GM23338 (cell line): Measurements from ENCODE around the gene LINC00305. TPM values are rescaled to one million over a fixed set of nuclear protein-coding genes. Genes with fewer than 3 reads are reported as not detected.

Experiments used
- ATAC-seq: fragments of 200-7000 bp; cut with Tn5 transposase; 3 replicates; pipeline ENCODE4 v1.9.1; 2020
- DNase-seq: peaks from one replicate; pipeline ENCODE4 v3.0.0-alpha.2; 2015; ENCODE audit warnings: low spot score
- H2AFZ ChIP-seq: fragments of 200-600 bp; sonication (generic); 2 replicates; pipeline ENCODE4 v1.8.0; 2016; ENCODE audit warnings: antibody characterized with exemption, mild to moderate bottlenecking, moderate library complexity
- H3F3A ChIP-seq: fragments of 200-600 bp; sonication (generic); replicated peaks from 2 replicates; pipeline ENCODE4 v1.8.0; 2017; ENCODE audit warnings: antibody characterized with exemption, mixed run types, low read depth
- H3K27ac ChIP-seq: fragments of 200-600 bp; sonication (generic); 2 replicates; pipeline ENCODE4 v1.6.1; 2016; ENCODE audit warnings: low read depth
- H3K27me3 ChIP-seq: fragments of 200-600 bp; sonication (generic); 2 replicates; pipeline ENCODE4 v1.8.0; 2016; ENCODE audit warnings: mild to moderate bottlenecking, mixed run types, moderate library complexity; ENCODE audit not compliant: insufficient read depth
- H3K36me3 ChIP-seq: fragments of 200-600 bp; sonication (generic); 2 replicates; pipeline ENCODE4 v1.8.0; 2016; ENCODE audit warnings: mild to moderate bottlenecking; ENCODE audit not compliant: insufficient read depth
- H3K4me1 ChIP-seq: fragments of 200-600 bp; sonication (generic); 2 replicates; pipeline ENCODE4 v1.8.0; 2016; ENCODE audit warnings: mild to moderate bottlenecking, moderate library complexity; ENCODE audit not compliant: insufficient read depth
- H3K4me2 ChIP-seq: fragments of 200-600 bp; sonication (generic); 2 replicates; pipeline ENCODE4 v1.7.1; 2017; ENCODE audit warnings: mixed run types
- H3K4me3 ChIP-seq: fragments of 200-600 bp; sonication (generic); 2 replicates; pipeline ENCODE4 v1.6.1; 2016; ENCODE audit warnings: mixed run types
- H3K79me2 ChIP-seq: fragments of 200-600 bp; sonication (generic); replicated peaks from 2 replicates; pipeline ENCODE4 v1.8.0; 2017; ENCODE audit warnings: mild to moderate bottlenecking; ENCODE audit not compliant: insufficient read depth
- H3K9me2 ChIP-seq: fragments of 200-600 bp; sonication (generic); 2 replicates; pipeline ENCODE4 v1.8.0; 2017; ENCODE audit not compliant: insufficient read depth
- H4K20me1 ChIP-seq: fragments of 200-600 bp; sonication (generic); replicated peaks from 2 replicates; pipeline ENCODE4 v1.8.0; 2017; ENCODE audit warnings: mild to moderate bottlenecking; ENCODE audit not compliant: insufficient read depth
- H3K27ac Mint-ChIP-seq: 2 replicates; pipeline ENCODE4 v1.8.0; 2020; ENCODE audit warnings: inconsistent platforms, mild to moderate bottlenecking, moderate library complexity, mixed read lengths
- H3K27me3 Mint-ChIP-seq: 3 replicates; pipeline ENCODE4 v1.8.0; 2022; ENCODE audit warnings: low read depth, mild to moderate bottlenecking, moderate library complexity, mixed read lengths, inconsistent platforms; ENCODE audit not compliant: insufficient read depth, poor library complexity
- H3K36me3 Mint-ChIP-seq: 3 replicates; pipeline ENCODE4 v1.8.0; 2021; ENCODE audit warnings: low read depth, mild to moderate bottlenecking, inconsistent platforms, moderate library complexity, mixed read lengths
- H3K4me1 Mint-ChIP-seq: 3 replicates; pipeline ENCODE4 v1.8.0; 2020; ENCODE audit warnings: mild to moderate bottlenecking, inconsistent platforms, mixed read lengths
- H3K4me3 Mint-ChIP-seq: 3 replicates; pipeline ENCODE4 v1.8.0; 2021; ENCODE audit warnings: moderate library complexity, mild to moderate bottlenecking, inconsistent platforms, mixed read lengths
- H3K9me3 Mint-ChIP-seq: 3 replicates; pipeline ENCODE4 v1.8.0; 2020; ENCODE audit warnings: moderate library complexity, mild to moderate bottlenecking, inconsistent platforms, mixed read lengths
- CREB1 ChIP-seq: fragments of 250-450 bp; sonication (Bioruptor Pico); IDR thresholded peaks from 2 replicates; pipeline ENCODE4 v1.5.0; 2020; ENCODE audit warnings: low read depth, mild to moderate bottlenecking, moderate library complexity
- ETS1 ChIP-seq: IDR thresholded peaks from 2 replicates; pipeline ENCODE4 v1.6.1; 2016; ENCODE audit warnings: antibody characterized with exemption
- EZH2 ChIP-seq: fragments of 200-600 bp; sonication (generic); IDR thresholded peaks from one replicate; pipeline ENCODE4 v1.8.0; 2017; ENCODE audit warnings: antibody characterized with exemption, mild to moderate bottlenecking, low read depth; ENCODE audit not compliant: unreplicated experiment
- EZH2phosphoT487 ChIP-seq: fragments of 200-600 bp; sonication (generic); IDR thresholded peaks from one replicate; pipeline ENCODE4 v1.8.1; 2018; ENCODE audit warnings: antibody characterized with exemption; ENCODE audit not compliant: unreplicated experiment
- JUNB ChIP-seq: IDR thresholded peaks from one replicate; pipeline ENCODE4 v1.6.1; 2016; ENCODE audit warnings: antibody characterized with exemption; ENCODE audit not compliant: unreplicated experiment
- NANOG ChIP-seq: IDR thresholded peaks from 2 replicates; pipeline ENCODE4 v1.6.1; 2016; ENCODE audit warnings: antibody characterized with exemption, borderline replicate concordance
- POLR2AphosphoS5 ChIP-seq: IDR thresholded peaks from 2 replicates; pipeline ENCODE4 v1.6.1; 2016; ENCODE audit warnings: antibody characterized with exemption, low read depth
- STAT1 ChIP-seq: IDR thresholded peaks from one replicate; pipeline ENCODE4 v1.6.1; 2016; ENCODE audit warnings: antibody characterized with exemption; ENCODE audit not compliant: unreplicated experiment
- ZNF114 ChIP-seq: fragments of 250-450 bp; sonication (Bioruptor Pico); IDR thresholded peaks from 2 replicates; pipeline ENCODE4 v1.5.0; 2020; ENCODE audit warnings: mild to moderate bottlenecking, moderate library complexity
- ZNF331 ChIP-seq: fragments of 250-450 bp; sonication (Bioruptor Pico); IDR thresholded peaks from 2 replicates; pipeline ENCODE4 v1.5.0; 2020; ENCODE audit warnings: low read depth, mild to moderate bottlenecking, moderate library complexity
- polyA plus RNA-seq: library from polyadenylated mRNA; unstranded; fragments of >200 nt; fragmentation: Nextera tagmentation; extraction: Ambion mirVana; gene quantifications from 2 replicates; pipeline ENCODE4 v1.2.1, GENCODE V29; 2016
- total RNA-seq: library from RNA; depleted of rRNA; stranded (reverse); fragments of >200 nt; shearing (Covaris generic); gene quantifications from 2 replicates; pipeline ENCODE4 v1.2.3, GENCODE V29; 2014
- TF ChIP-seq, protein P1 (sequence below): fragments of 250-450 bp; sonication (Bioruptor Pico); IDR thresholded peaks from 2 replicates; pipeline ENCODE4 v1.5.0; 2020; ENCODE audit warnings: mild to moderate bottlenecking, moderate library complexity
- TF ChIP-seq, protein P2 (sequence below): IDR thresholded peaks from one replicate; pipeline ENCODE4 v1.6.1; 2018; ENCODE audit warnings: antibody characterized with exemption; ENCODE audit not compliant: unreplicated experiment
- TF ChIP-seq, protein P3 (sequence below), 2 experiments: fragments of 200-600 bp in 1 of 2; sonication (generic) in 1 of 2; conservative IDR thresholded peaks; 2 replicates each; pipeline versions ENCODE4 v1.5.1 to v1.6.1; 2016 to 2017; ENCODE audit warnings: antibody characterized with exemption in 2 of 2, low read depth in 2 of 2, mild to moderate bottlenecking in 2 of 2, moderate library complexity in 1 of 2

The LINC00305 gene
- total and polyA plus RNA-seq, 2 experiments from 2014 or later: not detected

DNA sequence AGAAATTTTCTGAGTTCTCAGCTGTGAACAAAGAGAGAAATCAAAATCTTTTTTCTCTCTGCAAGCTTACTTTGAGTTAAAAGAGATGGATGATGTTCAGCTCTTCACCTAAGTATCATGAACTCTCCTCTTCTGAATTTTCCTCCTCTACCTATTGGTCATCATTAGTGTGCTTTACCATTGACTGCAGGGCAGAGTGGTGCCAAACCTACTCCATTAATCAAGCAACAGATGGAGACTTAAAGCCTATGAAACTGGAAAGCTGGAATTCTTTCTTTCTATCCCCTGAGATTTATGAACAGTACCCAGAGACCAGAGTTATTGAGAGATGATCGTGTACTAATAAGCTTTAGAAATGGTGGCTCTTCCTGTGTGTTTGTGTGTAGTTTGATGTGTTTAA is 31.3 kb upstream of the LINC00305 start:
- peaks cover 20% of the 10 kb centered on the region for H3K4me1 Mint-ChIP-seq
- TF ChIP-seq ETS1 (no peak), POLR2AphosphoS5 (no peak), ZNF114 (CRISPR knock-in tag) (no peak), STAT1 (no peak), ZNF331 (CRISPR knock-in tag) (no peak), JUNB (no peak), EZH2phosphoT487 (no peak), CREB1 (no peak), EZH2 (no peak), NANOG (no peak)
- TF ChIP-seq, protein P1, sequence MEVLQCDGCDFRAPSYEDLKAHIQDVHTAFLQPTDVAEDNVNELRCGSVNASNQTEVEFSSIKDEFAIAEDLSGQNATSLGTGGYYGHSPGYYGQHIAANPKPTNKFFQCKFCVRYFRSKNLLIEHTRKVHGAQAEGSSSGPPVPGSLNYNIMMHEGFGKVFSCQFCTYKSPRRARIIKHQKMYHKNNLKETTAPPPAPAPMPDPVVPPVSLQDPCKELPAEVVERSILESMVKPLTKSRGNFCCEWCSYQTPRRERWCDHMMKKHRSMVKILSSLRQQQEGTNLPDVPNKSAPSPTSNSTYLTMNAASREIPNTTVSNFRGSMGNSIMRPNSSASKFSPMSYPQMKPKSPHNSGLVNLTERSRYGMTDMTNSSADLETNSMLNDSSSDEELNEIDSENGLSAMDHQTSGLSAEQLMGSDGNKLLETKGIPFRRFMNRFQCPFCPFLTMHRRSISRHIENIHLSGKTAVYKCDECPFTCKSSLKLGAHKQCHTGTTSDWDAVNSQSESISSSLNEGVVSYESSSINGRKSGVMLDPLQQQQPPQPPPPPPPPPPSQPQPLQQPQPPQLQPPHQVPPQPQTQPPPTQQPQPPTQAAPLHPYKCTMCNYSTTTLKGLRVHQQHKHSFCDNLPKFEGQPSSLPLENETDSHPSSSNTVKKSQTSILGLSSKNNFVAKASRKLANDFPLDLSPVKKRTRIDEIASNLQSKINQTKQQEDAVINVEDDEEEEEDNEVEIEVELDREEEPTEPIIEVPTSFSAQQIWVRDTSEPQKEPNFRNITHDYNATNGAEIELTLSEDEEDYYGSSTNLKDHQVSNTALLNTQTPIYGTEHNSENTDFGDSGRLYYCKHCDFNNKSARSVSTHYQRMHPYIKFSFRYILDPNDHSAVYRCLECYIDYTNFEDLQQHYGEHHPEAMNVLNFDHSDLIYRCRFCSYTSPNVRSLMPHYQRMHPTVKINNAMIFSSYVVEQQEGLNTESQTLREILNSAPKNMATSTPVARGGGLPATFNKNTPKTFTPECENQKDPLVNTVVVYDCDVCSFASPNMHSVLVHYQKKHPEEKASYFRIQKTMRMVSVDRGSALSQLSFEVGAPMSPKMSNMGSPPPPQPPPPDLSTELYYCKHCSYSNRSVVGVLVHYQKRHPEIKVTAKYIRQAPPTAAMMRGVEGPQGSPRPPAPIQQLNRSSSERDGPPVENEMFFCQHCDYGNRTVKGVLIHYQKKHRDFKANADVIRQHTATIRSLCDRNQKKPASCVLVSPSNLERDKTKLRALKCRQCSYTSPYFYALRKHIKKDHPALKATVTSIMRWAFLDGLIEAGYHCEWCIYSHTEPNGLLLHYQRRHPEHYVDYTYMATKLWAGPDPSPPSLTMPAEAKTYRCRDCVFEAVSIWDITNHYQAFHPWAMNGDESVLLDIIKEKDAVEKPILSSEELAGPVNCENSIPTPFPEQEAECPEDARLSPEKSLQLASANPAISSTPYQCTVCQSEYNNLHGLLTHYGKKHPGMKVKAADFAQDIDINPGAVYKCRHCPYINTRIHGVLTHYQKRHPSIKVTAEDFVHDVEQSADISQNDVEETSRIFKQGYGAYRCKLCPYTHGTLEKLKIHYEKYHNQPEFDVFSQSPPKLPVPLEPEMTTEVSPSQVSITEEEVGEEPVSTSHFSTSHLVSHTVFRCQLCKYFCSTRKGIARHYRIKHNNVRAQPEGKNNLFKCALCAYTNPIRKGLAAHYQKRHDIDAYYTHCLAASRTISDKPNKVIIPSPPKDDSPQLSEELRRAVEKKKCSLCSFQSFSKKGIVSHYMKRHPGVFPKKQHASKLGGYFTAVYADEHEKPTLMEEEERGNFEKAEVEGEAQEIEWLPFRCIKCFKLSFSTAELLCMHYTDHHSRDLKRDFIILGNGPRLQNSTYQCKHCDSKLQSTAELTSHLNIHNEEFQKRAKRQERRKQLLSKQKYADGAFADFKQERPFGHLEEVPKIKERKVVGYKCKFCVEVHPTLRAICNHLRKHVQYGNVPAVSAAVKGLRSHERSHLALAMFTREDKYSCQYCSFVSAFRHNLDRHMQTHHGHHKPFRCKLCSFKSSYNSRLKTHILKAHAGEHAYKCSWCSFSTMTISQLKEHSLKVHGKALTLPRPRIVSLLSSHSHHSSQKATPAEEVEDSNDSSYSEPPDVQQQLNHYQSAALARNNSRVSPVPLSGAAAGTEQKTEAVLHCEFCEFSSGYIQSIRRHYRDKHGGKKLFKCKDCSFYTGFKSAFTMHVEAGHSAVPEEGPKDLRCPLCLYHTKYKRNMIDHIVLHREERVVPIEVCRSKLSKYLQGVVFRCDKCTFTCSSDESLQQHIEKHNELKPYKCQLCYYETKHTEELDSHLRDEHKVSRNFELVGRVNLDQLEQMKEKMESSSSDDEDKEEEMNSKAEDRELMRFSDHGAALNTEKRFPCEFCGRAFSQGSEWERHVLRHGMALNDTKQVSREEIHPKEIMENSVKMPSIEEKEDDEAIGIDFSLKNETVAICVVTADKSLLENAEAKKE (CRISPR knock-in tag): no peak
- TF ChIP-seq, protein P2, sequence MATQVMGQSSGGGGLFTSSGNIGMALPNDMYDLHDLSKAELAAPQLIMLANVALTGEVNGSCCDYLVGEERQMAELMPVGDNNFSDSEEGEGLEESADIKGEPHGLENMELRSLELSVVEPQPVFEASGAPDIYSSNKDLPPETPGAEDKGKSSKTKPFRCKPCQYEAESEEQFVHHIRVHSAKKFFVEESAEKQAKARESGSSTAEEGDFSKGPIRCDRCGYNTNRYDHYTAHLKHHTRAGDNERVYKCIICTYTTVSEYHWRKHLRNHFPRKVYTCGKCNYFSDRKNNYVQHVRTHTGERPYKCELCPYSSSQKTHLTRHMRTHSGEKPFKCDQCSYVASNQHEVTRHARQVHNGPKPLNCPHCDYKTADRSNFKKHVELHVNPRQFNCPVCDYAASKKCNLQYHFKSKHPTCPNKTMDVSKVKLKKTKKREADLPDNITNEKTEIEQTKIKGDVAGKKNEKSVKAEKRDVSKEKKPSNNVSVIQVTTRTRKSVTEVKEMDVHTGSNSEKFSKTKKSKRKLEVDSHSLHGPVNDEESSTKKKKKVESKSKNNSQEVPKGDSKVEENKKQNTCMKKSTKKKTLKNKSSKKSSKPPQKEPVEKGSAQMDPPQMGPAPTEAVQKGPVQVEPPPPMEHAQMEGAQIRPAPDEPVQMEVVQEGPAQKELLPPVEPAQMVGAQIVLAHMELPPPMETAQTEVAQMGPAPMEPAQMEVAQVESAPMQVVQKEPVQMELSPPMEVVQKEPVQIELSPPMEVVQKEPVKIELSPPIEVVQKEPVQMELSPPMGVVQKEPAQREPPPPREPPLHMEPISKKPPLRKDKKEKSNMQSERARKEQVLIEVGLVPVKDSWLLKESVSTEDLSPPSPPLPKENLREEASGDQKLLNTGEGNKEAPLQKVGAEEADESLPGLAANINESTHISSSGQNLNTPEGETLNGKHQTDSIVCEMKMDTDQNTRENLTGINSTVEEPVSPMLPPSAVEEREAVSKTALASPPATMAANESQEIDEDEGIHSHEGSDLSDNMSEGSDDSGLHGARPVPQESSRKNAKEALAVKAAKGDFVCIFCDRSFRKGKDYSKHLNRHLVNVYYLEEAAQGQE: no peak
- TF ChIP-seq, protein P3, sequence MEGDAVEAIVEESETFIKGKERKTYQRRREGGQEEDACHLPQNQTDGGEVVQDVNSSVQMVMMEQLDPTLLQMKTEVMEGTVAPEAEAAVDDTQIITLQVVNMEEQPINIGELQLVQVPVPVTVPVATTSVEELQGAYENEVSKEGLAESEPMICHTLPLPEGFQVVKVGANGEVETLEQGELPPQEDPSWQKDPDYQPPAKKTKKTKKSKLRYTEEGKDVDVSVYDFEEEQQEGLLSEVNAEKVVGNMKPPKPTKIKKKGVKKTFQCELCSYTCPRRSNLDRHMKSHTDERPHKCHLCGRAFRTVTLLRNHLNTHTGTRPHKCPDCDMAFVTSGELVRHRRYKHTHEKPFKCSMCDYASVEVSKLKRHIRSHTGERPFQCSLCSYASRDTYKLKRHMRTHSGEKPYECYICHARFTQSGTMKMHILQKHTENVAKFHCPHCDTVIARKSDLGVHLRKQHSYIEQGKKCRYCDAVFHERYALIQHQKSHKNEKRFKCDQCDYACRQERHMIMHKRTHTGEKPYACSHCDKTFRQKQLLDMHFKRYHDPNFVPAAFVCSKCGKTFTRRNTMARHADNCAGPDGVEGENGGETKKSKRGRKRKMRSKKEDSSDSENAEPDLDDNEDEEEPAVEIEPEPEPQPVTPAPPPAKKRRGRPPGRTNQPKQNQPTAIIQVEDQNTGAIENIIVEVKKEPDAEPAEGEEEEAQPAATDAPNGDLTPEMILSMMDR (conservative IDR thresholded peaks at IDR 0.05; ENCODE audit: low read depth in 2 of 2): no peak
- H3K27me3 Mint-ChIP-seq: no peaks in the 10 kb centered on the region
- no peak overlapping the region for H3K4me3 Mint-ChIP-seq
- Histone ChIP-seq H3K9me2 (peaks cover 15% of the 10 kb centered on the region), H4K20me1 (no peaks in the 10 kb centered on the region), H3K27ac (no peak overlapping the region), H3K4me3 (no peak overlapping the region), H3F3A (no peaks in the 10 kb centered on the region), H3K27me3 (no peaks in the 10 kb centered on the region), H3K79me2 (no peaks in the 10 kb centered on the region), H2AFZ (peak overlapping the region; percentile 64; the same call in 1 of the 2 replicates), H3K4me1 (peaks cover 27% of the 10 kb centered on the region), H3K4me2 (no peak overlapping the region), H3K36me3 (no peaks in the 10 kb centered on the region)
- no peak overlapping the region for H3K27ac Mint-ChIP-seq
- H3K9me3 Mint-ChIP-seq: no peaks in the 10 kb centered on the region; the same call in 2 of the 3 replicates
- ATAC-seq (no peak), DNase-seq (no peak)
- no peaks in the 10 kb centered on the region for H3K36me3 Mint-ChIP-seq
